ENCODE measurements around the gene IPO9.

Gene IPO9

DNA sequence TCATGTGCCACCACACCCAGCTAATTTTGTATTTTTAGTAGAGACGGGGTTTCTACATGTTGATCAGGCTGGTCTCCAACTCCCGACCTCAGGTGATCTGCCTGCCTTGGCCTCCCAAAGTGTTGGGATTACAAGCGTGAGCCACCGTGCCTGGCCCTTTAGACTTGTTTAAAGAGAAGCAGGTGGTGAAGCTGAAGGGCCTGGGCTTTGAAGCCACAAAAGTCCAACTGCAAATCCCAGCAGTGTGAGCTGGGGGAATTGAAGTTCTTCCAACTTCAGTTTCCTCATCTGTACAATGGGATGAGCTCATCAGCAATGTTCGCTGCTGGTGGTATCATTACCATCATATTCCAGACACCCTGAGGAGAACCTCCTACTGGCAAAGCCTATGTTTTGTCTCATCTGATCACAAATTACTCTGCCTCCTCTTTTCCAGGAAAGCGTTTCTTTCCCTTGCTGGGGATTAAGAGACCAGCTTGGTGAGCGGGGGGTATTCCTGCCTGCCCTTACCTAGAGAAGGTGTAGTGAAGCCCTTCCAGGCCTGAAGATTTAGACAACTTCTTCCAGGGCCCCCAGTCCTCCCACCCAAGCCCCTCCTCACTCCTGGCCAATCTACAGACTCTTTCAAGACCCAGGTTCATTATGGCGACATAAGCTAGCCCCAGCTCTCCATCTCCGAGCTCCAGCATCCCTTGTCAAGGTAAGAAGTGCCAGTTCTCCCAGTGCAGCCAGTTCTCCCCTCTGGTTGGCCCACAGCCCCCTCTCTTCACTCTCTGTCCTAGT lies 57.3 kb downstream of the IPO9 start:
- DNase-seq (ENCODE audit: low read depth, low spot score), result no peak
- H3K27ac ChIP-seq, result no peak overlapping the region

DNA sequence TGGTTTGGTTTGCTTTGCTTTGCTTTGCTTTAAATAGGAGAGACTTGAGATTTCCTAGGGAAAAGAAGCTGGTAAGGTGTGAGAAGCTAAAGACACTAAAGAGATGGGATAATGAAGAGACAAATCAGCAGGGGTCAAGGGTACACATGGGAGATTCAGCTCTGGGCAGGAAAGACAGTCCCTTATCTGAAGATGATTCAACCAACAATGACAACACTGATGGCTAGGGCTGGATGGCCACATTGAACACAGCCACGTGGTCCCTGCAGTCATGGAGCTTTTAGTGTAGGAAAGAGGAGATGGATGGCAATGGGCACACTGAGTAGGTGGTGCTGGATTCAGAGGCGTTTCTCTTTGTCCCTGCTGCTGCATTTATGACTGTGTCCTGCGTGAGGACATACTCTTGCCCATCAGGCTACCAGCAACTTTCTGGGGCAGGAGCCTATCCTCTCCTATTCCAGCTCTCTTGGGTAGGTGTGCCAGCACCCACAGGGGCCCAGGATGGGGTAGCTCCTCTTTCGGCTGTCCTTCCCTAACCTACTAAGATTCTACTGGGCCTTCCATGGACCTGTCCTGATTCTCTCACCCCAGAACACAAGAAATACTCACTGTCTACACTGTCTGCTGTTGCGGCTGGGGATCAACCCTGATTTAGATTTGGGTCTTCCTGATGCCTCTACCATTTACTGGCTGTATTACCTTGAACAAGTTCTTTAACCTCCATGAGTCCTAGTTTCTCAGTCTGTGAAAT lies 58.3 kb downstream of the IPO9 start:
- DNase-seq (ENCODE audit: low read depth, low spot score), result no peak
- H3K27ac ChIP-seq, result no peak overlapping the region

DNA sequence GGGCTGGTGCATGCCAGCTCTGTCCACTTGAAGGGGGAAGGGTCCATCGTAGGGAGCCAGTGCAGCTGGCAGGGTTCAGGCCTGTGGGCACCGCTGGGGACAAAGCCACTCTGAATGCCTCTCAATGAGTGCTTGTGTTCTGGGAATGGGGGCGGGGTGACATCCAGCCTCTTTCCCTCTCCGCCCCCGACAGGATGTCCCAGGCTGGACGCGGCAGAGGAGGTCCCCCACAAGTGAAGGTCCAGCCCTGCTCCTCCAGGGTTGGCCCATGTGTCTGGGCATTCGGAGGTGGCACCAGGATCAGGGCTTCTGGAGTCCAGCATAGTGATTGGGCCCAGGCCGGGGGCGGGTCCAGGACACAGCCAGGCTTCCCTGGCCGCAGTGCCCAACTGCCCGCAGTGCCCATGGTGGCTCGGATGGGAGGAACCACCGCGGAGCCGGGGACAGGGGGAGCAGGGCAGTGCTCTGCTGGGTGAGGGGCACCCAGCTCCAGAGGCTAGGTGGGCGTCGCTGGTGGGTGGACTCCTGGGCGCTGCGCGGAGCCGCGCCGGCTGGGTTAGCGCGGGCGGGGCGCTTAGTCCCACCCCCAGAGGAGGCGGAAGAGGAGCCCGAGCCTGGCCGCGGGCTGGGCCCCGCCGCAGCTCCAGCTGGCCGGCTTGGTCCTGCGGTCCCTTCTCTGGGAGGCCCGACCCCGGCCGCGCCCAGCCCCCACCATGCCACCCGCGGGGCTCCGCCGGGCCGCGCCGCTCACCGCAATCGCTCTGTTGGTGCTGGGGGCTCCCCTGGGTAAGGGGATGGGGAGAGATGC lies 59.5 kb downstream of the IPO9 start, which contains the start of gene SHISA4:
Gene SHISA4 (plus strand): TSS at position 617 of the 808 bp plus-strand sequence. CDS start 97 bp downstream, at position 714.
- no peak within 1 kb of the TSS for H3K27ac ChIP-seq
- DNase-seq (ENCODE audit: low read depth, low spot score), result no peak

DNA sequence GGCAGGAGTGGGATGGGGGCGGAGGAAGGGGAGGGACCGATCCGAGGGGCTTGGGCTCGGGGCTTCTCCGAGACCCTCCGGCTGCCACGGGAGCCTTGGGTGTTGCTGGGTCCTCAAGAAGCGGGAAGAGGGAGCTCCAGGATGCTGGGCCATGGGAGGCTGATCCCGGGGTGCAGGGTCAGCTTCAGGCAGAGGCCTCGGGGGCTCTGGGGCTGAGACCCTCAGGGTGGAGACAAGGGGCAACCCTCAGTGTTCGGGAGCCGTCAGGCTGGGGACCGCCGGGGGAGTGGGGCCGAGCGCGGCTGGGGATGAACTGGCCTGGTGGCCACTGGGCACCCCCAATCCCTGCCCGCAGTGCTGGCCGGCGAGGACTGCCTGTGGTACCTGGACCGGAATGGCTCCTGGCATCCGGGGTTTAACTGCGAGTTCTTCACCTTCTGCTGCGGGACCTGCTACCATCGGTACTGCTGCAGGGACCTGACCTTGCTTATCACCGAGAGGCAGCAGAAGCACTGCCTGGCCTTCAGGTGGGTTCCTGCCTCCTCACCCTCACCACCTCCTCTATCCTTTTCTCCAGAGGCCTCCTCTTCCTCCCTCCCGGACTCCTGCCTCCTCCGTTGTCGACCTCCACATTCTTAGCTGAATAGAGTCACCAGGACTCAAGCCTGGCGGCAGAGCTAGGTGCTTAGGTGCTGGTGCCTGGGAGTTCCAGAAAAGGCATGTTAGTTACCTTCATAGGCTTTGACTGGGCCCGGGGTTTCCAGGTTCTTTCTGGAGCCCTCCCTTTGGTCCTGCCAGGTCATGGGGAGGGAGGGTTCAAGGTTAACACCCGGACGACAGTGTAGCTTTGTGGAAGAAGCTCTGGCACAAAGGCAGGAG lies 60.4 kb downstream of the IPO9 start:
- no peak for DNase-seq (ENCODE audit: low read depth, low spot score)
- H3K27ac ChIP-seq, result no peak overlapping the region

DNA sequence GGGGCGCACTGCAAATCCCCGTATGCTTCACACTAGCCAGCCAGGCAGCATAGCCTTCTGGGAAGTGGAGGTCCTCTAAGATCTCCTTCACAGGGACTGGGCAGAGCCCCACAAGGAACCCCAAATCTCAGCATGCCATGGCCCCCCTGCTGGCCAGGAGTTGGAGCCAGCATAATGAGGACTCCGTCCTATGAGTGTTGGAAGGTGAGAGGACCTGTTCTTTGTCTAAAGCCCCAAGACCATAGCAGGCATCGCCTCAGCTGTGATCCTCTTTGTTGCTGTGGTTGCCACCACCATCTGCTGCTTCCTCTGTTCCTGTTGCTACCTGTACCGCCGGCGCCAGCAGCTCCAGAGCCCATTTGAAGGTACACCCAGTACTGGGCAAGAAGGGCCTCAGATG lies 61.3 kb downstream of the IPO9 start:
- no peak overlapping the region for H3K27ac ChIP-seq
- no peak for DNase-seq (ENCODE audit: low read depth, low spot score)

DNA sequence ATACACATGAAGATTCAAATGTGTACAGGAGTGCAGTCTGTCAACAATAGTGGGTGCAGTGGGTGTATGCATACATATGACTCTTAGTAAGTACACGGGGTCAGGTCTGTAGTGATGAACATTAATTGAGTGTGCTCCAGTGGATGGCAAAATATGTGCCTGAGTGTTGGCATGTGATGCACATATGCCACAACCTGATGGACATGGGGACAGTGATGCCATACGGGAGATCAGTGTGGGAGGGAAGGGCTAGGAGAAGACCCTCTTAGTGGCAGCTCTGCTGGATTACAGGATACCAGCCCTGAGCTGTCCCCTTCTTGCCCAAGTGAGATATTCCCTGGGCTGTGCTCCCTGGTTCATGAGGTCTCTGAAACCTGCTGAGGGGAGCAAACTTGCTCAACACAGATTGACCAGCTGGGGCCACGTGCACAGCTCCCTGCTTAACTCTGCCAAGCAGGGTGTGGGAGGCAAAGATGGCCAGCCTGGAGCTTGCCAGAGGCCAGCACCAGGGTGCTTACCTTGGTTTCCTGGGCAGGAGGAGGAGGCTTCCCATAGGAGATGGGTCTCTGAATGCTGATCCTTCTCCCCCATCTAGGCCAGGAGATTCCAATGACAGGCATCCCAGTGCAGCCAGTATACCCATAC lies 62.0 kb downstream of the IPO9 start:
- H3K27ac ChIP-seq, result no peak overlapping the region
- DNase-seq (ENCODE audit: low read depth, low spot score), result no peak

DNA sequence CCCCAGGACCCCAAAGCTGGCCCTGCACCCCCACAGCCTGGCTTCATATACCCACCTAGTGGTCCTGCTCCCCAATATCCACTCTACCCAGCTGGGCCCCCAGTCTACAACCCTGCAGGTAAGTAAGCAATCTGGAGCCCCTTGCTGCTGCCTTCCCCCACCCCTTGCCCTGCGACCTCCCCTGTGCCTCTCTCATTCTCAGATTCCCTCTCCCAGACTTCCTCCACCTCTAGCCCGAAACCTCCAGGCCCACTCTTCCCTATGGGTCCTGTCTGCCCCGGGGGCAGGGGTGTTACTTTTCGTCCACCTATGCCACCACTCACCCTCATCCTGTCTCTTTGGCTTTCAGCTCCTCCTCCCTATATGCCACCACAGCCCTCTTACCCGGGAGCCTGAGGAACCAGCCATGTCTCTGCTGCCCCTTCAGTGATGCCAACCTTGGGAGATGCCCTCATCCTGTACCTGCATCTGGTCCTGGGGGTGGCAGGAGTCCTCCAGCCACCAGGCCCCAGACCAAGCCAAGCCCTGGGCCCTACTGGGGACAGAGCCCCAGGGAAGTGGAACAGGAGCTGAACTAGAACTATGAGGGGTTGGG lies 62.6 kb downstream of the IPO9 start:
- no peak for DNase-seq (ENCODE audit: low read depth, low spot score)
- no peak overlapping the region for H3K27ac ChIP-seq

DNA sequence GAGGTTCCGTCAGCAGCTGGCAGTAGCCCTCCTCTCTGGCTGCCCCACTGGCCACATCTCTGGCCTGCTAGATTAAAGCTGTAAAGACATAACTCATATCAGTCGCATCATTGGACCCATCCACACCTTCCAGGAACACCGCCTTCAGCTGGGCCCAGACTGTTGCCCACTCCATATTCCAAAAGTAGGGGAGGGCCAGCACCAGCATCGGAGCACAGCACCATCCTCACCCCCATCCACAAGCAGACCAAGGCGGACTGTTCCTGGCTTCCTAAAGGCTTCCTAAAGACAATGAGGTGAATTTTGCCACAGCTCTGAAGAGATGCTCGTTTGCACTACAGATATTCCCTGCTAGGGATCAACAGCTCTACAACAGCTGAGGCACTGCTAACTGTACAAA lies 63.3 kb downstream of the IPO9 start:
- H3K27ac ChIP-seq, result no peak overlapping the region
- DNase-seq (ENCODE audit: low read depth, low spot score), result no peak

DNA sequence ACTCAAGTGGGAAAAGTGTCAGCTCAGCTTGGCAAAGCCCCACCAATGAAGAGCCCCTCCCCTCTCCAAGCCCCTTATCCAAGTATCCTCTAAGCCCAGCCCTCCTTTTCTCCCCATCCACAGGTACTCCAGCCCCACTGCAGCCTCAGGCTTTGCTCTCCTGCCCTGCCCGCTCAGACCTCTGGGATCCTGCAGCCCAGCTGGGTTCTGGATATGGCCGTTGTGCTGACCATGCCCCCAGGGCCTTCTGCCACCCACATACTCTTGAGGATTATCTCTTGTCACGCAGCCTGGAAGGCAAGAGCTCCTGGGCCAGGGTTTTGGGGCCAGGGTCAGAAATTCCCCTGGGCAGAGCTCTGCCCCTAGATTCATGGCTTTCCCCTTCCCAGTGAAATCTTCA lies 64.5 kb downstream of the IPO9 start:
- no peak overlapping the region for H3K27ac ChIP-seq
- no peak for DNase-seq (ENCODE audit: low read depth, low spot score)

DNA sequence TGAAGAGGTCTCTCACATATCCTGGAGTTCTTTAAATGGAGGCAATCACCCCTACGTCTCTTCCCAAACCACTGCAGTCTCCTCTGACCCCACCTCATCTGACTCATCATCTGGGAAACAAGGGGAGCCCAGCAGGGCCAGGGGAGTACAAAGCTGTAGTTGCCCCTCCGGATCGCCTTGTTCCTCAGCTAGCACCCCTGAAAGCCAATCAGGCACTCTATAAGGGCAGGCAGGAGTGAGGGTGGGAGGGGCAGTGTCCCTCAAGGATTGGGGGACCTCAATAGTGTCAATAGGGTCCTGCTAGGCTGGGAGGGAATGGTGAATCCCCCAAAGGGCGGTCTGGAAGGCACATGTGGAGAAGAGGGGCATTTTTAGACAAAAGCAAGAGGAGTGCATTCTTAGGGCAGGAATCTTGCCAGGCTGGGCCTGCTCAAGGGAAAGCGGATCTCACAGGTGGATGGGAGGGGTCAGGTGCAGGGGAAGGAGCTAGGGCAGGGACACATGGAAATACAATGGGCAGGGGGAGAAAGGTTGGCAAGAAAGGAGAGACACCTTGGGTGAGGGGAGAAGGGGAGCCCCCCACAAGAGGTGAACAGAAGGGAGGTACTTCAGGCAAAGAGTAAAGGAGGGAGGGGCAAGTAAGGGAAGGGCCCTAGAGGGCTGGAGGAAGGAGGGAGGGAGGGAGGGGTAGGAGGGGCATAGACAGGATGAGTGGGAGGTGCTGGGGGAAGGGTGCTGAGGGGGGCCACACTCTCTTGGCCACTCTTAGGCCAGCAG lies 65.6 kb downstream of the IPO9 start:
- DNase-seq (ENCODE audit: low read depth, low spot score), result no peak
- no peak overlapping the region for H3K27ac ChIP-seq

DNA sequence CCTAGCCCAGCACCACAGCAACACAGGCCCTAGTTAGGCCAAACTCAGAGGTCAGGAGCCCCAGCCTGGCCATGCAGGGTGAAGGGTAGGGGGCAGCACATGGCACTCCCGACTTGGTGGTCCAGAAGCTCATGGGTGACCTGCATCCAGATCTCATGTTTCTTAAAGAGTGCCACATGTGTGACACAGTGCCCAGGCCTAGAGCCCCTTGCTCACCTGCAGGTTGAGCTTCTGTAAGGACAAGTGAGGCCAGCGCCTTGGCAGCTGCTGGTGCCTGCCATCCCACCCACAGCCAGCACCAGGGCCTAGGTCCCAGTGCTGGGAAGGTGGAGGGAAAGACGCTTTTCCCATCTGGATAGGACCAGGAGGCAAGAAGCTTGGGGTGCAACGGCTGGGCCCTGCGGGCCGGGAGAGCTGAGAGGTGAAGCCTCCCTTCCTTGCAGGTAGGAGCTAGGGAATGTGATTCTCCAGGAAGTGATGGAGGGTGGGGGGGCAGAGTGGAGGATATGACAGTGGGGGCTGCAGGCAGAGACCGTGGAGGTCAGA lies 66.2 kb downstream of the IPO9 start:
- H3K27ac ChIP-seq, result no peak overlapping the region
- no peak for DNase-seq (ENCODE audit: low read depth, low spot score)

DNA sequence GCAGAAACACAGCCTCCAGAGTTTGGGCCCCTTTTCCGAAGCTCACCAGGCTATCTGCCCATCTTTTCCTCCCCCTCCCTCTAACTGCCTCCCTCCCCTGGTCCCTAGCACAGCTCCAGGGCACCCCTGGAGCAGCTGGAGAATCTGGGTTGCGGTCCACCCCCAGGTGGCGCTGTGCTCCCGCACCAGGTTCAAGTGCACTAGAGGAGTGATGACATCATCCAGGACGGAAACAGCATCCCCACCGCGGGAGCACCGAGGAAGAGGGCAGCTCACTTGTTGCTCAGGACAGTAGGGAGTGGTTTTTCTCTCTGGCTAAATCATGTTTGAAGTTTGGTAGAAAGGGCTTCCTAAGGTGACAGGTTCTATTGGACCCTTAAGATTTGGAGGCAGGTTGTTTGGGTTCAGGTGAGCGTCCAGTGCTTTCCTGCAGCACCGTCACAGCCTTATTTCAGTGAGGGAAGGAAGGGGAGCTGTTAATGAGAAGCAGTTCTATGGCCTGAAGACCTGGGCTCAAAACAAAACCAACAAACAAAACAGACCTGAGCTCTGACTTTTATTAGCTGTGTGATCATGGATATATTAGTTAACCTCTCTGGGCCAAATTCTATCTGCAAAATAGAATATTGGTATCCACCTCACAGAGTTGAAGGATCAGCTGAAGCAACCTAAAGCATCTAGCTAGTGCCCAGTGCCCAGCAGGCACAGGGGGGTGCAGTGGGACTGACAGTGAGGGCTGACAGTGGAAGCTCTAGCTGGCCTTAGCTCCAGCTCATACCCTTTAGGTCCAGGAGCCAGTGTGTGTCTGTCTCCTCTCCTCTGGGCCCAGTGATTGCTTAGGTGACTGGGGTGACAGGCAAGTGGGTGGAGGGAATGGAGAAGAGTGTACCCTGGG lies 67.2 kb downstream of the IPO9 start:
- DNase-seq (ENCODE audit: low read depth, low spot score), result peak; percentile 44
- H3K27ac ChIP-seq, result no peak overlapping the region

DNA sequence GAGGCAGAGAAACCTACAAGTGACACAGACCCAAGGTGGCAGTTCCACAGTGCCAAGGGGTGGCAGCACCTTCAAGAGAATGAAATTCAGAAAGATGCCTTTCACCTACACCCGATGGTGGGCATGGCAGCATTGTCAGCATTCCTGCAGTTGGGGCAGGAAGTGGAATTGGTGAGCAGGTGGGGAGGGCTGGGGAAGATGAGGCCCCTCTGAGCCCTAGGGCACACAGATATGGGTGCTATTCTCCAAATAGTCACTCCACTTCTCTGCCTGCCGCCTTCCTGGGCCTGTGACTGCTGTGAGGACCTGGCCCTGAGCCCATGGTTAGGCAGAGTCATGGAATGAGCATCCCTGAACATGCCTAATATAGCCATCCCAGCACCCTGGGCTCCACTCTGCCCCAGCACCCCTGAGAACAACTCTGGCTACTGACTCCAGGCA lies 68.0 kb downstream of the IPO9 start:
- DNase-seq (ENCODE audit: low read depth, low spot score), result no peak
- H3K27ac ChIP-seq, result no peak overlapping the region

DNA sequence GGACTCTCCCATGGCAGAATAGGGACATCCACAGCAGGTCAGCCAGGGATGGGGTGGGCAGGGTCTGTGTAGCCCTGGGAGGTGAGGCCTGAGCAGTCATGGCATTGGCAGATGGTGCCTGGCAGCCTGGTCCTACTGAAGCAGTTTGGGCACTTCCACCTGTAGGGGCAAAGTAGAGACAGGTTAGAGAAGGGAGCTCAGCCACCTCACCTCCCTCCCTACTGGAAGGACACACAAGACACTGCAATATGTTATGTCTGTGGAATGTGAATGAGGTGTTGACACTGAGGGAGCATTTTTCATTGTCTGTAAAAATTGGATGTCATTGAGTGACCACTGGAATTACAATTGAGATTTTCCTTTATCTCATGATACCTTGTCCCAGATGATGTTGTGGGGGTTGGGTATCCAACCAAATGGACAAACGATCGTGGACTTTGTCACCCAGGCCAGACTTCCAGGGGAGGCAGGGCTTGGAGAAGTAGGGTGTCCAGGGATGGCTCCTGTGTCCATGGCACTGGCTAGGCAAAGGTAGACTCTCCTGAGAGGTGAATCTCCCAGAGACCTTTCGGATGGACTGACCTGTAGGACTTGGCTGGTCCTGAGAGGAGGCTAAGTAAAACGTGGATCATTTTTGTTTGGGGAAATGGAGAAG lies 69.4 kb downstream of the IPO9 start:
- no peak overlapping the region for H3K27ac ChIP-seq
- DNase-seq (ENCODE audit: low read depth, low spot score), result no peak

DNA sequence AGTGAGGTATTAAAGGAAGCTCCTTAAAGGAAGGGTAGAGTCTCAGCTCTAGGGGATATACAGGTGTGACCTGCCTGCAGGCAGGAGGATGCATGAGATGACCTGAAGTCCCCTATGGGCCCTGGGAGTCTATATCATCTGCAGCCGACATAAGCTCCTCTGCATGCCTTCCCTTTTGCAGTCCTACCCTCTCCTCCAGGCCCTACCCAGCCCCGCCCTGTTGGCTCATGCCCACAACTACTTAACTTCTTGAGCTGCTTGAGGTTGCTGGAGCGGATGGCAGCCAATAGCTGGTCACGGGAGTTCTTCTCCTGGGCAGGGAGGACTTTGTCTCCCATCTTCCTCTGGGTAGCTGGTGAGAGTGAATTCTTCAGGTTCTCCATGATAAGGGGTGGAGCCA lies 70.0 kb downstream of the IPO9 start:
- H3K27ac ChIP-seq, result no peak overlapping the region
- DNase-seq (ENCODE audit: low read depth, low spot score), result no peak

DNA sequence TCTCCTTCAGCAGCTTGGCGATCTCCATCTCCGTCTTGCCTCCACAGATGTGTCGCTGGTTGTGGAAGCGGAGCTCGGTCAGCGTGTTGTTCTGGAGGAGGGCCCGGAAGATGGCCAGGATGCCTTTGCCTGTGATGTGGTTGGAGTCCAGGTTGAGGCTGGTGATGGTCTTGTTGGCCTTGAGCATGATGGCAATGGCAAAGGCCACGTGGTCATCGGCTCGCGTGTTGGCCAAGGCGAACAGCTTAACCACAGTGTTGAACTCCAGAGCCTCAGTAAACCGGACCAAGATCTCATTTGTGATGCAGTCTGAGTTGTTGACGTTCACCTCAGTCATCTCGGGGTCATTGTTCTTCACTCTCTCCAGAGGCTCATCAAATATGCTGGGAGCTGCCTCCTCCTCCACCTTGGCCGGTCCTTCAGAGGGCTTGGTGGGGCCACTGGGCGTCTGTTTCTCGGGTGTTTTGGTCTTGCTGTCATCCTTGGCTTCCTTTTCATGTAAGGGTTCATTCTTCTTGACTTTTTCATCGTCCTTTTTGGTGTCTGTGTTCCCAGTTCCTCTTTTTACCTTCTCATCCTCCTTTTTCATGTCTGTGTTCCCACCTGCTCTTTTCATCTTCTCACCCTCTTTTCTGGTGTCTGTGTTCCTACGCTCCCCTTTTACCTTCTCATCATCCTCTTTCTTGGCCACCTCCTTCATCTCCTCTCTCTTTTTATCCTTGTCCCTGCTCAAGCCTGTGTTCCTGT lies 70.9 kb downstream of the IPO9 start:
- H3K27ac ChIP-seq, result no peak overlapping the region
- DNase-seq (ENCODE audit: low read depth, low spot score), result no peak
